G401.6 (cell line): ENCODE measurements around the gene SPHK1.
"Not testable (repeated sequence)": the region's sequence is repeated elsewhere in the genome, so short reads cannot be mapped to it uniquely, and the experiment has no call there.

Source experiments
- FAIRE-seq: peaks from 2 replicates; lab custom pipeline; 2012; peaks lifted over from hg19 to GRCh38; lab: Jason Lieb, UNC

SPHK1 gene

GRCh38 chr17:76384222-76384986, at the start of gene SPHK1:
TSS of gene SPHK1 (plus strand) at chr17:76384609. CDS start at chr17:76385645, 1,036 bp downstream.
- no peak for FAIRE-seq

- no peak for FAIRE-seq
These were observed 48.6 kb upstream of the SPHK1 start for GRCh38 chr17:76335716-76336381.

- FAIRE-seq: no peak
These were observed 47.5 kb upstream of the SPHK1 start for GRCh38 chr17:76336756-76337412.

- FAIRE-seq: no peak
These were observed 47.0 kb upstream of the SPHK1 start for GRCh38 chr17:76337413-76337777.

- FAIRE-seq: no peak
These were observed 43.1 kb upstream of the SPHK1 start for GRCh38 chr17:76341301-76341700.

- no peak for FAIRE-seq
These were observed 41.3 kb upstream of the SPHK1 start for GRCh38 chr17:76343106-76343505.

- FAIRE-seq: no peak
These were observed 38.9 kb upstream of the SPHK1 start for GRCh38 chr17:76345377-76345974.

- FAIRE-seq: not testable (repeated sequence)
These were observed 37.5 kb upstream of the SPHK1 start for GRCh38 chr17:76346936-76347335.

GRCh38 chr17:76350463-76350862, 33.9 kb upstream of the SPHK1 start:
- no peak for FAIRE-seq

GRCh38 chr17:76351526-76352071, 32.8 kb upstream of the SPHK1 start:
- no peak for FAIRE-seq

- FAIRE-seq: no peak
These were observed 31.3 kb upstream of the SPHK1 start for GRCh38 chr17:76353004-76353598.

- peak; percentile 67 for FAIRE-seq
These were observed 30.7 kb upstream of the SPHK1 start, which contains the start of gene PRPSAP1 for GRCh38 chr17:76353599-76354316. TSS of gene PRPSAP1 (minus strand) at chr17:76353916. CDS start at chr17:76353703, 213 bp downstream.

GRCh38 chr17:76354317-76354729, 30.1 kb upstream of the SPHK1 start:
- no peak for FAIRE-seq

GRCh38 chr17:76354747-76355310, 29.6 kb upstream of the SPHK1 start:
- FAIRE-seq: no peak

- FAIRE-seq: no peak
These were observed 27.5 kb upstream of the SPHK1 start for GRCh38 chr17:76356803-76357456.

- no peak for FAIRE-seq
These were observed 26.7 kb upstream of the SPHK1 start for GRCh38 chr17:76357597-76358158.

GRCh38 chr17:76359375-76359774, 25.0 kb upstream of the SPHK1 start:
- FAIRE-seq: no peak

GRCh38 chr17:76359776-76360175, 24.6 kb upstream of the SPHK1 start:
- not testable (repeated sequence) for FAIRE-seq

GRCh38 chr17:76360461-76360860, 23.9 kb upstream of the SPHK1 start:
- no peak for FAIRE-seq
